ENCODE results near the gene ENPEP. TPM values are rescaled to one million over a fixed set of nuclear protein-coding genes. Genes with fewer than 3 reads are reported as not detected.

The ENPEP gene
- total RNA-seq, 1 donor from 2014 or later = 4.6 TPM

- TF ChIP-seq CTCF (IDR thresholded peaks at IDR 0.05; ENCODE audit: insufficient read depth, low read length, poor library complexity, severe bottlenecking) = no peak
- no peak for DNase-seq (ENCODE audit: low read depth)
- Histone ChIP-seq H3K27me3 (ENCODE audit: control insufficient read depth, insufficient read depth, low read length) (no peaks in the 10 kb centered on the region), H3K4me3 (ENCODE audit: low read depth, low read length) (no peak overlapping the region), H3K36me3 (ENCODE audit: control insufficient read depth, insufficient read depth, low read length) (no peaks in the 10 kb centered on the region)
Measured at GRCh38 chr4:110487873-110488272, 11.9 kb downstream of the ENPEP start.

GRCh38 chr4:110489901-110490508, 14.1 kb downstream of the ENPEP start:
- DNase-seq (ENCODE audit: low read depth) = no peak
- no peaks in the 10 kb centered on the region for H3K36me3 ChIP-seq (ENCODE audit: control insufficient read depth, insufficient read depth, low read length)
- H3K27me3 ChIP-seq (ENCODE audit: control insufficient read depth, insufficient read depth, low read length) = no peaks in the 10 kb centered on the region
- TF ChIP-seq CTCF (IDR thresholded peaks at IDR 0.05; ENCODE audit: insufficient read depth, low read length, poor library complexity, severe bottlenecking) = no peak
- no peak overlapping the region for H3K4me3 ChIP-seq (ENCODE audit: low read depth, low read length)

GRCh38 chr4:110492522-110492921, 16.6 kb downstream of the ENPEP start:
- Histone ChIP-seq H3K27me3 (ENCODE audit: control insufficient read depth, insufficient read depth, low read length) (no peaks in the 10 kb centered on the region), H3K4me3 (ENCODE audit: low read depth, low read length) (no peak overlapping the region), H3K36me3 (ENCODE audit: control insufficient read depth, insufficient read depth, low read length) (no peaks in the 10 kb centered on the region)
- DNase-seq (ENCODE audit: low read depth) = no peak
- no peak for TF ChIP-seq CTCF (IDR thresholded peaks at IDR 0.05; ENCODE audit: insufficient read depth, low read length, poor library complexity, severe bottlenecking)

- DNase-seq (ENCODE audit: low read depth) = no peak
- no peaks in the 10 kb centered on the region for H3K27me3 ChIP-seq (ENCODE audit: control insufficient read depth, insufficient read depth, low read length)
- no peaks in the 10 kb centered on the region for H3K36me3 ChIP-seq (ENCODE audit: control insufficient read depth, insufficient read depth, low read length)
- no peak overlapping the region for H3K4me3 ChIP-seq (ENCODE audit: low read depth, low read length)
- TF ChIP-seq CTCF (IDR thresholded peaks at IDR 0.05; ENCODE audit: insufficient read depth, low read length, poor library complexity, severe bottlenecking) = no peak
Measured at GRCh38 chr4:110493520-110493919, 17.6 kb downstream of the ENPEP start.

GRCh38 chr4:110498420-110498819, 22.5 kb downstream of the ENPEP start:
- Histone ChIP-seq H3K4me3 (ENCODE audit: low read depth, low read length) (no peak overlapping the region), H3K36me3 (ENCODE audit: control insufficient read depth, insufficient read depth, low read length) (no peaks in the 10 kb centered on the region), H3K27me3 (ENCODE audit: control insufficient read depth, insufficient read depth, low read length) (no peaks in the 10 kb centered on the region)
- no peak for TF ChIP-seq CTCF (IDR thresholded peaks at IDR 0.05; ENCODE audit: insufficient read depth, low read length, poor library complexity, severe bottlenecking)
- DNase-seq (ENCODE audit: low read depth) = no peak

GRCh38 chr4:110499126-110499525, 23.2 kb downstream of the ENPEP start:
- no peak for TF ChIP-seq CTCF (IDR thresholded peaks at IDR 0.05; ENCODE audit: insufficient read depth, low read length, poor library complexity, severe bottlenecking)
- H3K36me3 ChIP-seq (ENCODE audit: control insufficient read depth, insufficient read depth, low read length) = no peaks in the 10 kb centered on the region
- no peak for DNase-seq (ENCODE audit: low read depth)
- H3K27me3 ChIP-seq (ENCODE audit: control insufficient read depth, insufficient read depth, low read length) = no peaks in the 10 kb centered on the region
- no peak overlapping the region for H3K4me3 ChIP-seq (ENCODE audit: low read depth, low read length)
